Hepatocyte (in vitro differentiated cells): ENCODE results near the gene STK26. TPM values are rescaled to one million over a fixed set of nuclear protein-coding genes. Genes with fewer than 3 reads are reported as not detected.

ENCODE experiments used
- DNase-seq: peaks from one replicate; pipeline ENCODE4 v3.0.0-alpha.2; 2016; ENCODE audit warnings: low spot score
- H2AFZ ChIP-seq: fragments of 200-600 bp; sonication (generic); 2 replicates; pipeline ENCODE4 v1.6.0; 2016; ENCODE audit warnings: antibody characterized with exemption, mild to moderate bottlenecking
- H3K27ac ChIP-seq: fragments of 200-600 bp; sonication (generic); 2 replicates; pipeline ENCODE4 v1.5.1; 2016; ENCODE audit warnings: mild to moderate bottlenecking
- H3K27me3 ChIP-seq: fragments of 200-600 bp; sonication (generic); 2 replicates; pipeline ENCODE4 v1.6.1; 2016
- H3K36me3 ChIP-seq: fragments of 200-600 bp; sonication (generic); replicated peaks from 2 replicates; pipeline ENCODE4 v1.5.1; 2016; ENCODE audit warnings: low read depth; ENCODE audit not compliant: insufficient read depth
- H3K4me1 ChIP-seq: fragments of 200-600 bp; sonication (generic); 2 replicates; pipeline ENCODE4 v1.5.1; 2016; ENCODE audit warnings: mild to moderate bottlenecking, moderate library complexity; ENCODE audit not compliant: insufficient read depth
- H3K4me2 ChIP-seq: fragments of 200-600 bp; sonication (generic); 2 replicates; pipeline ENCODE4 v1.6.0; 2016
- H3K4me3 ChIP-seq: fragments of 200-600 bp; sonication (generic); 2 replicates; pipeline ENCODE4 v1.5.1; 2016; ENCODE audit warnings: mild to moderate bottlenecking
- H3K79me2 ChIP-seq: fragments of 200-600 bp; sonication (generic); 2 replicates; pipeline ENCODE4 v1.6.0; 2017; ENCODE audit warnings: mild to moderate bottlenecking
- H3K9me2 ChIP-seq: fragments of 200-600 bp; sonication (generic); replicated peaks from 2 replicates; pipeline ENCODE4 v1.6.0; 2017; ENCODE audit warnings: mild to moderate bottlenecking; ENCODE audit not compliant: insufficient read depth
- H3K9me3 ChIP-seq: fragments of 200-600 bp; sonication (generic); 2 replicates; pipeline ENCODE4 v1.5.1; 2016; ENCODE audit warnings: low read depth, mild to moderate bottlenecking
- H4K20me1 ChIP-seq: fragments of 200-600 bp; sonication (generic); 2 replicates; pipeline ENCODE4 v1.6.0; 2016; ENCODE audit warnings: mild to moderate bottlenecking; ENCODE audit not compliant: insufficient read depth, poor library complexity, severe bottlenecking
- CTCF ChIP-seq: fragments of 200-600 bp; sonication (generic); IDR thresholded peaks from 2 replicates; pipeline ENCODE4 v1.5.1; 2016; ENCODE audit warnings: antibody characterized with exemption, mild to moderate bottlenecking; ENCODE audit not compliant: poor library complexity
- EZH2 ChIP-seq: fragments of 200-600 bp; sonication (generic); IDR thresholded peaks from 2 replicates; pipeline ENCODE4 v1.6.1; 2016; ENCODE audit warnings: antibody characterized with exemption, mild to moderate bottlenecking, borderline replicate concordance
- EZH2phosphoT487 ChIP-seq: fragments of 200-600 bp; sonication (generic); IDR thresholded peaks from one replicate; pipeline ENCODE4 v1.6.1; 2018; ENCODE audit warnings: antibody characterized with exemption, mild to moderate bottlenecking, low read depth, moderate library complexity; ENCODE audit not compliant: unreplicated experiment, severe bottlenecking
- WGBS: methylation state at CpG from one replicate; pipeline ENCODE4 v1.1.6; 2016; ENCODE audit warnings: low lambda C conversion rate; ENCODE audit errors: missing lambda C conversion rate; 5-methylcytosine and 5-hydroxymethylcytosine counted together
- polyA plus RNA-seq: library from polyadenylated mRNA; unstranded; fragments of >200 nt; fragmentation: Nextera tagmentation; extraction: Ambion mirVana; gene quantifications from 2 replicates; pipeline ENCODE4 v1.2.1, GENCODE V29; 2016
- total RNA-seq: library from RNA; depleted of rRNA; stranded (reverse); fragments of >200 nt; gene quantifications from 2 replicates; pipeline ENCODE4 v1.2.3, GENCODE V29; 2014

STK26 gene
- total and polyA plus RNA-seq, 2 experiments from 2014 or later: 25.2 to 48.0 TPM

- Histone ChIP-seq H3K9me3 (no peaks in the 10 kb centered on the region), H3K27me3 (no peaks in the 10 kb centered on the region), H3K36me3 (no peaks in the 10 kb centered on the region), H4K20me1 (no peaks in the 10 kb centered on the region), H2AFZ (no peak overlapping the region), H3K79me2 (no peaks in the 10 kb centered on the region), H3K4me1 (no peaks in the 10 kb centered on the region), H3K4me2 (no peak overlapping the region), H3K27ac (no peak overlapping the region), H3K9me2 (no peaks in the 10 kb centered on the region), H3K4me3 (no peak overlapping the region)
- no peak for DNase-seq
- 33% methylated on average over 3 of the region's 3 CpGs for WGBS
- TF ChIP-seq CTCF (no peak), EZH2phosphoT487 (no peak), EZH2 (no peak)
Observed at GRCh38 chrX:132085786-132086185, 62.7 kb downstream of the STK26 start.

GRCh38 chrX:132086672-132087071 is 63.6 kb downstream of the STK26 start:
- no peaks in the 10 kb centered on the region for H3K9me2 ChIP-seq
- H3K4me1 ChIP-seq: no peaks in the 10 kb centered on the region
- no peaks in the 10 kb centered on the region for H3K9me3 ChIP-seq
- H2AFZ ChIP-seq: no peak overlapping the region
- H3K27ac ChIP-seq: no peak overlapping the region
- H3K4me3 ChIP-seq: no peak overlapping the region
- H4K20me1 ChIP-seq: no peaks in the 10 kb centered on the region
- no peak for TF ChIP-seq EZH2
- no peak for TF ChIP-seq CTCF
- no peak for TF ChIP-seq EZH2phosphoT487
- H3K4me2 ChIP-seq: no peak overlapping the region
- H3K27me3 ChIP-seq: no peaks in the 10 kb centered on the region
- no peaks in the 10 kb centered on the region for H3K36me3 ChIP-seq
- H3K79me2 ChIP-seq: no peaks in the 10 kb centered on the region
- no peak for DNase-seq
- WGBS: 43% methylated on average over 2 of the region's 2 CpGs

DNA sequence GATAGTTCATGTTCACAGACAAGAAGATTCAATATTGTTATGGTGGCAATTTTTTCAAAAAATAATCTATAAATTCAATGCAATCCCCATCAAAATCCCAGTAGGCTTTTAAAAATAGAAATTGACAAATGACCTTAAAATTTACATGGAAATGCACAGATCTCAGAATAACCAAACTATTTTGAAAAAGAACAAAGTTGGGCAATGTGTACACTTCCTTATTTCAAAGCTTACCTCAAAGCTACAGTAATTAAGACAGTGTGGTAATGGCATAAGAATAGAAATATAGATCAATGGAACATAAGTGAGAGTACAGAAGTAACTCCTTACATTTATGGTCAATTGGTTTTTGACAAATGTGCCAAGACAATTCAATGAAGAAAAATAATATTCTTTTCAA is 65.8 kb downstream of the STK26 start:
- Histone ChIP-seq H3K4me2 (no peak overlapping the region), H3K4me1 (no peaks in the 10 kb centered on the region), H3K27ac (no peak overlapping the region), H3K27me3 (no peaks in the 10 kb centered on the region), H4K20me1 (no peaks in the 10 kb centered on the region), H3K9me3 (no peaks in the 10 kb centered on the region), H2AFZ (no peak overlapping the region), H3K4me3 (no peak overlapping the region), H3K36me3 (no peaks in the 10 kb centered on the region), H3K9me2 (no peaks in the 10 kb centered on the region), H3K79me2 (no peaks in the 10 kb centered on the region)
- TF ChIP-seq CTCF (no peak), EZH2phosphoT487 (no peak), EZH2 (no peak)
- no peak for DNase-seq
